GM23248 (cell line): Measurements from ENCODE around the gene DNAJB12.

ENCODE experiments used
- EZH2 ChIP-seq: fragments of 200-600 bp; sonication (generic); IDR thresholded peaks from 2 replicates; pipeline ENCODE4 v1.6.1; 2018; ENCODE audit warnings: antibody characterized with exemption, mild to moderate bottlenecking; ENCODE audit not compliant: insufficient read depth, poor library complexity, severe bottlenecking
- EZH2phosphoT487 ChIP-seq: fragments of 200-600 bp; sonication (generic); IDR thresholded peaks from 2 replicates; pipeline ENCODE4 v1.6.1; 2018; ENCODE audit warnings: antibody characterized with exemption, moderate library complexity, mild to moderate bottlenecking, low read depth; ENCODE audit not compliant: insufficient read depth

DNA sequence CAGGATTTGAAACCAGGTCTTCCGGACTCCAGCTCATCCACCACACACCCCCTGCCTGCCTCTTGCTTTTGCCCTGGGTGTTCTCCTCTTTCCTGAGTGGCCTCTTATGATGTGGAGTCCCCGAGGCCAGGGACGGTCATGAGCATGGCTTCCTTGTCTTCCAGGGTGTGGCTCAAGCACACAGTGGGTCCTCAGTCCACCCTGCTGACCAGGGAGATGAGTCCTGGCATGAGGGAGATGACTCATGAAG is 32.8 kb downstream of the DNAJB12 start:
- TF ChIP-seq EZH2, result no peak
- no peak for TF ChIP-seq EZH2phosphoT487
